GM19238 (cell line): ENCODE measurements around the gene FOXP2.

Source experiments
- DNase-seq: peaks from one replicate; pipeline ENCODE4 v3.0.0; 2011; ENCODE audit warnings: low spot score; ENCODE audit not compliant: insufficient read length

The FOXP2 gene

DNA sequence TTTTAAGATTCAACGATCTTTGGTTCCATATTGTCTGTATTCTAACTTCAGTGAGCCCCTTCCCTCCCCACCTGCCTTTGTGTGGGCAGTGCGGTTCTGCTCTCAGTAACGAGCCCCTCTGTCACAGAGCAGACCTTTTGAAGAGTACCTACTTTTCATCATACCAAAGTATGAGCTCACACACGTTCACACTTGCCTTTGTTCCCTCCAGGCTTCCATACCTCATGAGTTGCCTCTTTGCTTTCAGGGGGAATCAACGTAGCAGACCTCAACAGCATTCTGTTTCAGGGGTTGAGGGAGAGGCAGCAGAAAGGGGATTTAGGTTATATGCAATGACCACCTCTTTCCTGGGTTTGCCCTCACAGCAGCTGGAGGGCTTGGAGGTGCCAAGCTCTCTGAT is 295.9 kb downstream of the FOXP2 start:
- no peak for DNase-seq

DNA sequence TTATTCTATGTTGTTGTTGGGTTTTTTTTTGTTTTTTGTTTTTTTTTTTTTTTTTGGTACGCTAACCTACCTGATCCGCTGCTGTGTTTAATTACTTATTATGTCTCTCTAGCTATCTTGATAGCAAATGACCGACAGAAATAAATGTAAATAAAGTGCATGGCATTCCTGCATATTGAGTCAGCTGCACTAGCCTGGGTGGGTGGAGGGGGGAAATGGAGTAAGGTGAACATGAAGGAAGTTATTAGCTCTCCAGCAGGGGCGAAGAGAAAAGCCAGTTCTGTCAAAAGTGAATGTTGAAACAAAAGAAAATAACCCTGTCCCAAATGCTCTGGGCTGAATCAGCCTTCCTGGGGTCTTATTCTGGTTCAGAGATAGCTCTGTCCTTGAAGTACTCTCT is 296.6 kb downstream of the FOXP2 start:
- no peak for DNase-seq

DNA sequence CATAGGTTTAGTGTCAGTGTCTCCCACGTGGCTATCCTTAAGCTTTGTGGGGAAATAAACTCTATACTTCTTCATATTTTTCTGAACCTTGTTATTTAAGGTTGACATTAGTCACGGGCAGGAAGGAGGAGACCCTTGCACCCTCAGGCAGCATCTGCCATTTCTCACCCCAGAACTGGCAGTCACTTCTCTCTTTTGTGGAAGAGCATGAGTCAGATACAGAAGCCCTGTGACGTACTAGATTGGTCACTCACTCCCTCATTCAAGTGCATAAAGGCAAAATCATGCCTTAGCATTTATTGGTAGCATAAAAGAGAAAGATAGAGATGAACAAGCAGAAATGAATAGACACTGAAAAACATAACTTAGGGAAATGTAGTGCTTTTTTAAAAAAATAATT is 301.3 kb downstream of the FOXP2 start:
- no peak for DNase-seq

DNA sequence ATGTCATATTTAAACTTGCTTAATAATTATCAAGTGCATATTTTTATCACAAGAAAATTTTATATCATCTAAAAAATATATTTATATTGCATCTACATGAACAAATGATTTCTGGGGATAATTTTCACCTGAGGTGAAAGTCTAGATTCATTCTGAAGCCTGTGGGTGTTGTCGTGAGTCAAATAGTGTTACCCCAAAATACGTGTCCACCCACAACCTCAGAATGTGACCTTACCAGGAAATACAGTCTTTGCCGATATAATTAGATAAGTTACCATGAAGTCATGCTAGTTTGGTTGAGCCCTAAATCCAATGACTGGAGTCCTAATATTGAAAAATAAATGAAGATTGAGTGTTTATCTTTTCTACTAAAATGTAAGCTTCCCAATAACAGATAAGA is 304.2 kb downstream of the FOXP2 start:
- DNase-seq = no peak

DNA sequence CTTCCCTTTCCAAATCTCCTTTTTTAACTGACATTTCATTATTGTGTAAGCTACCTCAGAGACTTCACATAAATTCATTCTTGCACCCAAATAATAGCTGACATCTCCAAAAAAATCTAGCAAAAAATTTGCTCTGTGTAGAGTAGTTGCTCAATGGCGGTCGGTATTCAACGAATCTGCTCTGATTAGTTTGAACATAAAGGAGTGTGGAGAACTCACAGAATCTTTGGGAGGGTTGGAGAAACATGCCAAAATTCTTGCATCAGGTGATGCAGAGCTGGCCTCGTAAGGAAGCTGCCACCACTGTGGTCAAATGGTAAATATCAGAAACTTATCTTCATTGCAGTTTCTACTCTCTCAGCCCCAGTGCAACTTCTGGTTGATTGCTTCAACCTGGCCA is 306.1 kb downstream of the FOXP2 start:
- no peak for DNase-seq

DNA sequence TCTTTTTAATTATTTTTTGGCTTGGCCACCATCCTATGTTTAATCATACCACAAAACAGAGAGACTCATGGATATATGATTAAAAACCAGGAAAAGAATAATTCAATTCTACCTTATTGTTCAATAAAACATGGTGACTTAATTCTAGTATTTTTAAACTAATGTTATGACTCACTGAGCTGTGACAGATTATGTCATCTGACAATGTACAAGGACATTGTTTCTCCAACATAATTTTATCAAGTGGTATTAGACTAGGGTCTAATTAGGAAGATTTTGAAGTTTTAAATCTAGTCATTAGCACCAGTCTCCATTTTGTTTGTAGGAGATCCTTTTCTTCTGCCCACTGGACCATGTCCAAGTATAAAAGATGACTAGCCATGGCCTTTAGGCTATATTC is 307.9 kb downstream of the FOXP2 start:
- DNase-seq = no peak

DNA sequence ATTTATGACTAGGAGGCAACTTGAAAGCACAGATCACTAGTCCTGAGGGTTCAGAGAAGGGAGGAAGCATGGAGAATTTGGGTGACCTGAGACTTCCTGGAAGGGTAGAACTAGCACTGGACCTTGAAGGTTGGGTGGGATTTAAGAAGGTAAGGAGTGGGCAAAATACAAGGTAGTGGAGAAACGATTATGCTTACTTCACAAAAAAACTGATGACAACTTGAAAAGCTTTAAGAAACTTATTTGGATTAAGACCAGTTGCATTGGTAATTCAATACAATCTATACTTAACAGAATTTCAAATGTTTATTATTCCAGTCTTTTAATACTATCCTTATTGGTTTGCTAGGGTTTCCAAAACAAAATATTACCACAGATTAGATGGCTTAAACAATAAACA is 308.7 kb downstream of the FOXP2 start:
- DNase-seq = no peak

DNA sequence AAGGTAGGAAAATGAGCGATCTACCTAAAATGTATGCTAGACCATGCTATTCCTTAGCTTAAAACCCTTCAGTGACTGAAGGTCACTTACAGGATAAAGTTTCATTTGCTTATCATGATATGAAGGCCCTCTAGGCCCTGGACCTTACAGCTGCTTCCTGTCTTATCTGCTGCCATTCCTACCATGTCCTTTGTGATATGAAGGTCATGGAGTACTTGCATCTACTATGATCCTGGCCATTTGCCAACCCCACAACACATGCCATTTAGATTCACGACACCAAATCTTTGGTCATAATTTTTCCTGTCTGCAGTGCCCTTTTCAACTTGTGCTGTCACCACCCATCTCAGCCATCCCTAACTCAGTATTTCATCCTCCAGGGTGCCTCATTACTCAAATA is 325.5 kb downstream of the FOXP2 start:
- no peak for DNase-seq

DNA sequence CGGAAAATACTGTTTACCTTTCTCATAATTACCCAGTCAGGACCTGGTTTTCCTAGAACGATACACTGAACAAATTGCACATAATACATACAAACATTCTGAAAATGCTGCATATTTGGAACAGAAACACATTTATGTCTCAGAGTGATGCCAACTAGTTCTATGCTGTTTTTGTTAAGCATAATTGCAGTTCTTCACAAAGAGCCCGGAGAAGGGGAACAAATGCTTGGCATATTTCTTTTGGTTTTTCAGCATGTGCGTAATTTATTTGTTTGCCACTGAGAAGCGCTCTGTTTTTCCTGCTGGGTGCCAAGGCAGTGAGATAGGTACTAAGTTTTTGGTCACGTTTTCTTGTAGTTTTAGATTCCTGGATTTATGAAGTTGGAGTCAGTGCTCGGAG is 326.3 kb downstream of the FOXP2 start:
- DNase-seq = no peak

DNA sequence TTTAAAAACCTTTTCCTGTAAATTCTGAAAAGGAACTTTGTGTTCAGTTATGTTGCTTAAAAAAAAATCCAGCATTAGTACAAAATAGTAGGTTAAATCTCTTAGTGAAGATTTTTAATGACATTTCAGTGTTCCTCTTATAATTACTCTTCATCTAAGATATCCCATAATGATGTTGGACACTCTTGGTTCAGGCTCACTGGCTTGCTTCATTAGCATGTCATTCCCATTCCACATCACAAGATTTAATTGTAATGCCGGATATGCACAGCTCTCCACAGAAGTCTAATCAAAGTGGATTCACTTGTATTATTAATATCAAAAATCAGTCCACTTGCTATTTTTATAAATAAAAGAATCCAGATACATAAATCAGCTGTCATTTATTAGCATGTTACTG is 327.3 kb downstream of the FOXP2 start:
- DNase-seq = no peak
